ENCODE measurements around the gene FBXL13.
"Not testable (repeated sequence)": the region's sequence is repeated elsewhere in the genome, so short reads cannot be mapped to it uniquely, and the experiment has no call there.

The FBXL13 gene

DNA sequence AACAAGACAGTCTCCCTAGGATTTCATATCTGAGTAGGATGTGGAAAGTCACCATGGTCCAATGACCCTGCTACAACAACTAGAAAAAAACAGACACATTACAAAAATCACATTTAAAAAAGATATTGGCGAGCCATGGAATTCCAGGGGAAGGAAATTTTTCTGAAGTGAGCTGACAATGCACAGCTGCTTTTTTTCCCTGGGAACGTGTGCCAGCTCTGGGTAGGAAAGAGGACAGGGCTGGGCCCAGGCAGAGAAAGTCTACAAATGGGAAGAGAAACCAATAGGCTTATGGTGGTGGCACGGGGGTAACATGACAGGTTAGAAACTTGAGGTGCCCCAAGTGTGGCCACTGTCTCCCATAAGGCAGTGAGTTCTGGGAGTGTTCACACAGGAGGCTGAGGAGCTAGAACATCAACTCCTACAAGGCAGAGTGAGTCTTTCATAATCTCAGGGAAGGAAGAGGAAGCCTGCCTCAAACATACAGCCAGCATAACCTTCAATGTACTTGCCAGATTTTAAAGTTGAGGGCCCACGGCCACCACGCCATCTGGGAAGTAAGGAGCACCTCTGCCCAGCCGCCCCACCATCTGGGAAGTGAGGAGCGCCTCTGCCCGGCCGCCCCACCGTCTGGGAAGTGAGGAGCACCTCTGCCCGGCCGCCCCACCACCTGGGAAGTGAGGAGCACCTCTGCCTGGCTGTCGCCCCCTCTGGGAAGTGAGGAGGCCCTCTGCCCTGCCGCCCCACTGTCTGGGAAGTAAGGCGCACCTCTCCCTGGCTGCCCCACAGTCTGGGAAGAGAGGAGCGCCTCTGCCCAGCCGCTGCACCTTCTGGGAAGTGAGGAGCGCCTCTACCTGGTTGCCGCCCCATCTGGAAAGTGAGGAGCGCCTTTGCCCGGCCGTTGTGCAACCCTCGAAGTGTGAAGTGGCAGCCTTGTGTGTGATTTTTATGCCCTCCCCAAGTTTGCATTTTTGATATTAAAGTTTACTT is 5.9 kb downstream of the FBXL13 start:
- Histone ChIP-seq H3K36me3 (ENCODE audit: control insufficient read depth, insufficient read depth, low read length) (no peaks in the 10 kb centered on the region), H3K4me1 (ENCODE audit: control insufficient read depth, insufficient read depth, low read length, poor library complexity, severe bottlenecking) (no peaks in the 10 kb centered on the region), H3K9me3 (ENCODE audit: control insufficient read depth, low read length) (no peaks in the 10 kb centered on the region), H3K27ac (ENCODE audit: insufficient read depth, low read length, poor library complexity, severe bottlenecking) (no peak overlapping the region), H3K4me3 (ENCODE audit: insufficient read depth, low read depth, low read length, poor library complexity, severe bottlenecking) (no peak overlapping the region), H3K27me3 (replicated peaks; ENCODE audit: control insufficient read depth, insufficient read depth, low read length, poor library complexity, severe bottlenecking) (no peaks in the 10 kb centered on the region)
- DNase-seq: no peak

DNA sequence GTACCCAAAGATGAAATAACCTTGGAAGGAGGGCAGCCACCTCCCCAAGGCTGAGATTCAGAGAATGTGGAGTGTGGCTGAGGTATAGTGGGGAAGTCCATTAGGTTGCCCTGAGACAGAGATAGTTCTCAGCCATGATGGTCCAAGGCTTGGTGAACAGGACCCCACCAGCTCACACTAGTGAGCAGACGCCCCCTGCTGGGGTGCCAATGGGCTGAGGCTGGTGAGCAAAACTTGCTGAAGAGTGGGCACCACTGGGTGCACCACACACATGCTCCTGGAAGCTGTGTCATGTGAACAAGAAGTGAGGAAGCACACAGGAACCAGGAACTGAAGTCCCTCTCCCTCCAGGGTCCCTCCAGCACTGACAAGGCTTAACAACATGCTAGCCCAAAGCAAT is 8.9 kb downstream of the FBXL13 start:
- no peak for DNase-seq
- no peaks in the 10 kb centered on the region for H3K9me3 ChIP-seq (ENCODE audit: control insufficient read depth, low read length)
- H3K27me3 ChIP-seq (replicated peaks; ENCODE audit: control insufficient read depth, insufficient read depth, low read length, poor library complexity, severe bottlenecking): no peaks in the 10 kb centered on the region
- no peak overlapping the region for H3K4me3 ChIP-seq (ENCODE audit: insufficient read depth, low read depth, low read length, poor library complexity, severe bottlenecking)
- H3K4me1 ChIP-seq (ENCODE audit: control insufficient read depth, insufficient read depth, low read length, poor library complexity, severe bottlenecking): no peaks in the 10 kb centered on the region
- H3K36me3 ChIP-seq (ENCODE audit: control insufficient read depth, insufficient read depth, low read length): no peaks in the 10 kb centered on the region
- H3K27ac ChIP-seq (ENCODE audit: insufficient read depth, low read length, poor library complexity, severe bottlenecking): no peak overlapping the region

DNA sequence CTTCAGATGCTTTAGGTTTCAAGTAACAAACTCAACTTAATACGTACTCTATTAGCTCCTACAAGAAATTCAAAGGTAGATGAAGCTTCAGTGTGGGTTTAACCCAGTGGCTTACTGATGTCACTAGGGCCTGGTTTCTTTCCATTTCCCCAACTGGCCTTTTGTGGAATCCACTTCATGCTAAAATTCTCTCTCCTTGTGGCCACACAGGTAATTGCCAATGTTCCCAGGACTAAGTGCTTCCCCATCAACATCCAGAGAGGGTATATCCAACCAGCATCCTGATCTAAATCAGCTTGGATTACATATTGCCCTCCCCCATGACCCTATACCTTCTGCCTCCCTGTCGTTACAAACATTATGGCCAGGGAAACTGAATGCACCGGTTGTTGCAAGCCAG is 10.7 kb downstream of the FBXL13 start:
- no peak overlapping the region for H3K27ac ChIP-seq (ENCODE audit: insufficient read depth, low read length, poor library complexity, severe bottlenecking)
- no peaks in the 10 kb centered on the region for H3K27me3 ChIP-seq (replicated peaks; ENCODE audit: control insufficient read depth, insufficient read depth, low read length, poor library complexity, severe bottlenecking)
- H3K4me1 ChIP-seq (ENCODE audit: control insufficient read depth, insufficient read depth, low read length, poor library complexity, severe bottlenecking): no peaks in the 10 kb centered on the region
- H3K4me3 ChIP-seq (ENCODE audit: insufficient read depth, low read depth, low read length, poor library complexity, severe bottlenecking): no peak overlapping the region
- DNase-seq: no peak
- no peaks in the 10 kb centered on the region for H3K9me3 ChIP-seq (ENCODE audit: control insufficient read depth, low read length)
- no peaks in the 10 kb centered on the region for H3K36me3 ChIP-seq (ENCODE audit: control insufficient read depth, insufficient read depth, low read length)

DNA sequence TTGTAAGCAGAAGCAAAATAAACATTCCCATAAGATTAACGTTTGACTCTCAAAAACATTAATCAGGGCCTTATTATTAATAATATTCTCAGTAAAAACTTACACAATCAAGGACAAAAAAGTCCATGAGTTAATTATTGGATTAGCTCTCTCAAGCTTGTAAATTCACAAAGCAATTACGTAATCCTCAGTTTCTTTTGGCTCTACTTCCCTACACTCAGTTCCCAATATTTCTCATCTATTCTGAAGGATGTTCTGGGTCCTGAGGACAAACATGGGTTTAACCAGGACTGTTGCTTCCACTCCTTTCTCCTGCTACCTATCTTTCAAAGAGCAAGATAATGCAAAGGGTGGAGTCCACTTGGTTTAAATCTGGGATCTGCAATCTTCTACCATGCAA is 15.1 kb downstream of the FBXL13 start:
- no peaks in the 10 kb centered on the region for H3K4me1 ChIP-seq (ENCODE audit: control insufficient read depth, insufficient read depth, low read length, poor library complexity, severe bottlenecking)
- H3K36me3 ChIP-seq (ENCODE audit: control insufficient read depth, insufficient read depth, low read length): no peaks in the 10 kb centered on the region
- no peak overlapping the region for H3K4me3 ChIP-seq (ENCODE audit: insufficient read depth, low read depth, low read length, poor library complexity, severe bottlenecking)
- H3K27me3 ChIP-seq (replicated peaks; ENCODE audit: control insufficient read depth, insufficient read depth, low read length, poor library complexity, severe bottlenecking): no peaks in the 10 kb centered on the region
- no peaks in the 10 kb centered on the region for H3K9me3 ChIP-seq (ENCODE audit: control insufficient read depth, low read length)
- H3K27ac ChIP-seq (ENCODE audit: insufficient read depth, low read length, poor library complexity, severe bottlenecking): no peak overlapping the region
- no peak for DNase-seq

DNA sequence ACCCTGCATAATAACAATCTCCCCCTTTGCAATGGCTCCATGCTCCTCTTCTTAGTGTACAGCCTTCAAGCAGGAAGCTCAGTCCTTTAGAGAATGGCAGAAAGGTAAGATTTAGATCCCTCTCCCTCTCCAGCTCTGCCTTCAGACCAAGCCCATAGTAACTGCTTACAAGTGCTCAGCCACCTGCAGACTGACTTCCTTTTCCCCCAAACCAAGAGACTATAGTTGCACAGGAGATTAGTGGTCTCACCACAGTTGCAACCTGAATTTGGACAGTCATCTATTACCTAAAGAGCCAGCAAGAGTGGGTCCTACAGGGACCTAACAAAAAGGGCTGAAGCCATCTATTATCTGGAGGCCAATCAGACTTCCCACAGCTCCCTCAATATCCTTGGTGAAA is 16.5 kb downstream of the FBXL13 start:
- no peak overlapping the region for H3K27ac ChIP-seq (ENCODE audit: insufficient read depth, low read length, poor library complexity, severe bottlenecking)
- no peaks in the 10 kb centered on the region for H3K4me1 ChIP-seq (ENCODE audit: control insufficient read depth, insufficient read depth, low read length, poor library complexity, severe bottlenecking)
- no peak for DNase-seq
- no peaks in the 10 kb centered on the region for H3K9me3 ChIP-seq (ENCODE audit: control insufficient read depth, low read length)
- H3K4me3 ChIP-seq (ENCODE audit: insufficient read depth, low read depth, low read length, poor library complexity, severe bottlenecking): no peak overlapping the region
- H3K36me3 ChIP-seq (ENCODE audit: control insufficient read depth, insufficient read depth, low read length): no peaks in the 10 kb centered on the region
- H3K27me3 ChIP-seq (replicated peaks; ENCODE audit: control insufficient read depth, insufficient read depth, low read length, poor library complexity, severe bottlenecking): no peaks in the 10 kb centered on the region

DNA sequence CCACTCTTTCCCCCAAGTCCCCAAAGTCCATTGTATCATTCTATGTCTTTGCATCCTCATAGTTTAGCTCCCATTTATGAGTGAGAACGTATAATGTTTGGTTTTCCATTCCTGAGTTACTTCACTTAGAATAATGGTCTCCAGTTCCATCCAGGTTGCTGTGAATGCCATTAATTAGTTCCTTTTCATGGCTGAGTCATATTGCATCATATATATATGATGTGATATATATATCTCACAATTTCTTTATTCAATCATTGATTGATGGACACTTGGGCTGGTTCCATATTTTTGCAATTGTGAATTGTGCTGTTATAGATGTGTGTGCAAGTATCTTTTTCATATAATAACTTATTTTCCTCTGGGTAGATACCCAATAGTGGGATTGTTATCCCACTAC is 18.6 kb downstream of the FBXL13 start:
- not testable (repeated sequence) for H3K4me3 ChIP-seq (ENCODE audit: insufficient read depth, low read depth, low read length, poor library complexity, severe bottlenecking); DNase-seq; H3K27me3 ChIP-seq (replicated peaks; ENCODE audit: control insufficient read depth, insufficient read depth, low read length, poor library complexity, severe bottlenecking); H3K4me1 ChIP-seq (ENCODE audit: control insufficient read depth, insufficient read depth, low read length, poor library complexity, severe bottlenecking); H3K9me3 ChIP-seq (ENCODE audit: control insufficient read depth, low read length); H3K27ac ChIP-seq (ENCODE audit: insufficient read depth, low read length, poor library complexity, severe bottlenecking); H3K36me3 ChIP-seq (ENCODE audit: control insufficient read depth, insufficient read depth, low read length)

DNA sequence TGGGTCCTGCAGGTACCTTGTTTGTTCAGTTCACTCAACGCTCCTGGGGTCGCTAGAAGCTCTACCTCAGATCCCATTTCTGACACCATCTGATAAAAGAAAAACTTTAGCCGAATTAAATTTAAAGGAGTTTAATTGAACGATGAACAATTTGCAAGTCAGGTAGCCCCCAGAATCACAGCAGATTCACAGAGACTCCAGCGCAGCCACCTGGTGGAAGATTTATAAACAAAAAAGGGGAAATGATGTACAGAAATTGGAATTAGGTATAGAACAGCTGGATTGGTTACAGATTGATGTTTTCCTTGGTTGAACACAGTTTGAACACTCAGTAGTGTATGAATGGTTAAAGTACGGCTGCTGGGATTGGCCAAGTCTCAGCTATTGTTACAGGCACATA is 23.1 kb downstream of the FBXL13 start:
- H3K9me3 ChIP-seq (ENCODE audit: control insufficient read depth, low read length): no peaks in the 10 kb centered on the region
- no peaks in the 10 kb centered on the region for H3K4me1 ChIP-seq (ENCODE audit: control insufficient read depth, insufficient read depth, low read length, poor library complexity, severe bottlenecking)
- H3K36me3 ChIP-seq (ENCODE audit: control insufficient read depth, insufficient read depth, low read length): no peaks in the 10 kb centered on the region
- H3K27ac ChIP-seq (ENCODE audit: insufficient read depth, low read length, poor library complexity, severe bottlenecking): no peak overlapping the region
- DNase-seq: no peak
- no peaks in the 10 kb centered on the region for H3K27me3 ChIP-seq (replicated peaks; ENCODE audit: control insufficient read depth, insufficient read depth, low read length, poor library complexity, severe bottlenecking)
- no peak overlapping the region for H3K4me3 ChIP-seq (ENCODE audit: insufficient read depth, low read depth, low read length, poor library complexity, severe bottlenecking)

DNA sequence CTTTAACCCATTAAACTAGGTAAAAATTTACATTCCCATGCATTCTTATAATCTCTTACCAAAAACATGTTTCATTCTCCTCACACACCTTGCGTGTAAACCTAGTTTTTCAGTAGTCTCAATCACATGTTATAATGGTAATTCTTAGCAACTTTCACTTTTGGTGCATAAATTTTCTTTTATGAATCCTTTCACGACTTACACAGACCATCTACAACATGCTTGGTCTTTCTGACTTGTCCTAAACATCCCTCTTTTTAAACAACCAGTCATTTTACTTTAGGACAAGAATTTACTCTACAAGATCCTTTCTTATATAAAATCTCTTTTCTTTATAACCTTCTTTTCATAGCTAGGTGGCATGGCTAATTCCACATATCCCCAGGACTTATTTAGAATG is 25.8 kb downstream of the FBXL13 start:
- no peaks in the 10 kb centered on the region for H3K36me3 ChIP-seq (ENCODE audit: control insufficient read depth, insufficient read depth, low read length)
- H3K4me3 ChIP-seq (ENCODE audit: insufficient read depth, low read depth, low read length, poor library complexity, severe bottlenecking): no peak overlapping the region
- DNase-seq: no peak
- H3K9me3 ChIP-seq (ENCODE audit: control insufficient read depth, low read length): no peaks in the 10 kb centered on the region
- H3K27ac ChIP-seq (ENCODE audit: insufficient read depth, low read length, poor library complexity, severe bottlenecking): no peak overlapping the region
- H3K4me1 ChIP-seq (ENCODE audit: control insufficient read depth, insufficient read depth, low read length, poor library complexity, severe bottlenecking): no peaks in the 10 kb centered on the region
- no peaks in the 10 kb centered on the region for H3K27me3 ChIP-seq (replicated peaks; ENCODE audit: control insufficient read depth, insufficient read depth, low read length, poor library complexity, severe bottlenecking)

DNA sequence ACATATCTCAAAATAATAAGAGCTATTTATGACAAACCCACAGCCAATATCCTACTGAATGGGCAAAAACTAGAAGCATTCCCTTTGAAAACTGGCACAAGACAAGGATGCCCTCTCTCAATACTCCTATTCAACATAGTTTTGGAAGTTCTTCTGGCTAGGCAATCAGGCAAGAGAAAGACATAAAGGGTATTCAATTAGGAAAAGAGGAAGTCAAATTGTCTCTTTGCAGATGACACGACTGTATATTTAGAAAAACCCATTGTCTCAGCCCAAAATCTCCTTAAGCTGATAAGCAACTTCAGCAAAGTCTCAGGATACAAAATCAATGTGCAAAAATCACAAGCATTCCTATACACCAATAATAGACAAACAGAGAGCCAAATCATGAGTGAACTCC is 32.8 kb downstream of the FBXL13 start:
- not testable (repeated sequence) for H3K27ac ChIP-seq (ENCODE audit: insufficient read depth, low read length, poor library complexity, severe bottlenecking); H3K36me3 ChIP-seq (ENCODE audit: control insufficient read depth, insufficient read depth, low read length); H3K27me3 ChIP-seq (replicated peaks; ENCODE audit: control insufficient read depth, insufficient read depth, low read length, poor library complexity, severe bottlenecking); H3K9me3 ChIP-seq (ENCODE audit: control insufficient read depth, low read length); H3K4me1 ChIP-seq (ENCODE audit: control insufficient read depth, insufficient read depth, low read length, poor library complexity, severe bottlenecking); DNase-seq; H3K4me3 ChIP-seq (ENCODE audit: insufficient read depth, low read depth, low read length, poor library complexity, severe bottlenecking)

DNA sequence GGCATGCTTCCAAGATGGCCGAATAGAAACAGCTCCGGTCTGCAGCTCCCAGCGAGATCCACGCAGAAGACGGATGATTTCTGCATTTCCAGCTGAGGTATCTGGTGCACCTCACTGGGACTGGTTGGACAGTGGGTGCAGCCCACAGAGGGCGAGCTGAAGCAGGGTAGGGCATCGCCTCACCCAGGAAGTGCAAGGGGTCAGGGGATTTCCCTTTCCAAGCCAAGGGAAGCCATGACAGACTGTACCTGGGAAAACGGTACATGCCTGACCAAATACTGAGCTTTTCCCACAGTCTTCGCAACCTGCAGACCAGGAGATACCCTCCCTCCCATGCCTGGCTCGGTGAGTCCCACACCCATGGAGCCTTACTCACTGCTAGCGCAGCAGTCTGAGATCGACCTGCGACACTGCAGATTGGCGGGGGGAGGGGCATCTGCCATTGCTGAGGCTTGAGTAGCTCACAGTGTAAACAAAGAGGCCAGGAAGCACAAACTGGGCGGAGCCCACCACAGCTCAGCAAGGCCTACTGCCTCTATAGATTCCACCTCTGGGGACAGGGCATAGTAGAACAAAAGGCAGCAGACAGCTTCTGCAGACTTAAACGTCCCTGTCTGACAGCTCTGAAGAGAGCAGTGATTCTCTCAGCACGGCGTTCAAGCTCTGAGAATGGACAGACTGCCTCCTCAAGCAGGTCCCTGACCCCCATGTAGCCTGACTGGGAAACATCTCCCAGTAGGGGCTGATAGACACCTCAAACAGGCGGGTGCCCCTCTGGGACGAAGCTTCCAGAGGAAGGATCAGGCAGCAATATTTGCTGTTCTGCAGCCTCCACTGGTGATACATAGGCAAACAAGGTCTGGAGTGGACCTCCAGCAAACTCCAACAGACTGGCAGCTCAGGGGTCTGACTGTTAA is 36.5 kb downstream of the FBXL13 start:
- not testable (repeated sequence) for H3K9me3 ChIP-seq (ENCODE audit: control insufficient read depth, low read length); H3K4me1 ChIP-seq (ENCODE audit: control insufficient read depth, insufficient read depth, low read length, poor library complexity, severe bottlenecking); H3K4me3 ChIP-seq (ENCODE audit: insufficient read depth, low read depth, low read length, poor library complexity, severe bottlenecking); H3K27ac ChIP-seq (ENCODE audit: insufficient read depth, low read length, poor library complexity, severe bottlenecking); H3K27me3 ChIP-seq (replicated peaks; ENCODE audit: control insufficient read depth, insufficient read depth, low read length, poor library complexity, severe bottlenecking); DNase-seq; H3K36me3 ChIP-seq (ENCODE audit: control insufficient read depth, insufficient read depth, low read length)

Measured in effector memory CD4-positive, alpha-beta T cell (primary cell).